Thyroid gland (tissue), 4 donors: ENCODE results near the gene WDR55.
"Not testable (repeated sequence)": the region's sequence is repeated elsewhere in the genome, so short reads cannot be mapped to it uniquely, and the experiment has no call there.

Experiments used
- POLR2A ChIP-seq, 2 donors: fragments of 450-650 bp; IDR thresholded peaks; one replicate each; pipeline ENCODE4 v1.6.1; 2017; ENCODE audit warnings: antibody characterized with exemption in 2 of 2, mild to moderate bottlenecking in 2 of 2, moderate library complexity in 1 of 2
- TF ChIP-seq, protein P1 (sequence below), 6 experiments: fragments of 200-600 bp in 3 of 6; fragments of 450-650 bp in 3 of 6; sonication (generic) in 3 of 6; IDR thresholded peaks; one replicate each; pipeline ENCODE4 v1.5.1; 2016 to 2019; ENCODE audit warnings: antibody characterized with exemption in 6 of 6, mild to moderate bottlenecking in 2 of 6, inconsistent platforms in 1 of 6, moderate library complexity in 1 of 6

DNA sequence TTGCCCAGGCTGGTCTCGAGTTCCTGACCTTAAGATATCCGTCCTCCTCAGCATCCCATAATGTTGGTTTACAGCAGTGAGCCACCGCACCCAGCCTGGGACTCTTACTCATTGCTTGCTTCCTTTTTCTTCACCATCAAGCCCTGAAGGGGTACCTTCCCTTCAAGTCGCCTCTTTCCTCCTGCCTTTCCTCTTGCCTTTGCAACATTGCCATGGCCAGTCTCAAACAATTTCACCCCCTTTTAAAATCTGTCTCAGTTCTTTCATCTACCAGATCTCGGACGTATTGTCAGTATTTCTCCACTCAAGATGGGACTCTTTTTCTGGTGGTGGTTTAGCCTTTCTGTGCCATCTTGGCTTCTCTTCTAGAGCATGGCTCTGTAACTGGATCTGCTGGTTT lies 56.0 kb downstream of the WDR55 start:
- TF ChIP-seq, protein P1, sequence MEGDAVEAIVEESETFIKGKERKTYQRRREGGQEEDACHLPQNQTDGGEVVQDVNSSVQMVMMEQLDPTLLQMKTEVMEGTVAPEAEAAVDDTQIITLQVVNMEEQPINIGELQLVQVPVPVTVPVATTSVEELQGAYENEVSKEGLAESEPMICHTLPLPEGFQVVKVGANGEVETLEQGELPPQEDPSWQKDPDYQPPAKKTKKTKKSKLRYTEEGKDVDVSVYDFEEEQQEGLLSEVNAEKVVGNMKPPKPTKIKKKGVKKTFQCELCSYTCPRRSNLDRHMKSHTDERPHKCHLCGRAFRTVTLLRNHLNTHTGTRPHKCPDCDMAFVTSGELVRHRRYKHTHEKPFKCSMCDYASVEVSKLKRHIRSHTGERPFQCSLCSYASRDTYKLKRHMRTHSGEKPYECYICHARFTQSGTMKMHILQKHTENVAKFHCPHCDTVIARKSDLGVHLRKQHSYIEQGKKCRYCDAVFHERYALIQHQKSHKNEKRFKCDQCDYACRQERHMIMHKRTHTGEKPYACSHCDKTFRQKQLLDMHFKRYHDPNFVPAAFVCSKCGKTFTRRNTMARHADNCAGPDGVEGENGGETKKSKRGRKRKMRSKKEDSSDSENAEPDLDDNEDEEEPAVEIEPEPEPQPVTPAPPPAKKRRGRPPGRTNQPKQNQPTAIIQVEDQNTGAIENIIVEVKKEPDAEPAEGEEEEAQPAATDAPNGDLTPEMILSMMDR (IDR thresholded peaks at IDR 0.05): not testable (repeated sequence)
- TF ChIP-seq POLR2A (IDR thresholded peaks at IDR 0.05): not testable (repeated sequence)
